Mononuclear cell (primary cell): ENCODE results near the gene NCOA1. TPM values are rescaled to one million over a fixed set of nuclear protein-coding genes. Genes with fewer than 3 reads are reported as not detected.
"Not testable (repeated sequence)": the region's sequence is repeated elsewhere in the genome, so short reads cannot be mapped to it uniquely, and the experiment has no call there.

Source experiments
- H3K27me3 ChIP-seq: 2 replicates; pipeline ENCODE4 v1.6.0; 2011; ENCODE audit warnings: low read length, control low read depth; ENCODE audit not compliant: insufficient read depth
- H3K4me1 ChIP-seq: 2 replicates; pipeline ENCODE4 v1.5.1; 2011; ENCODE audit warnings: mild to moderate bottlenecking, low read length, control low read depth; ENCODE audit not compliant: insufficient read depth
- H3K4me3 ChIP-seq: 2 replicates; pipeline ENCODE4 v1.5.1; 2011; ENCODE audit warnings: mild to moderate bottlenecking, low read length, moderate library complexity
- H3K9me3 ChIP-seq: 2 replicates; pipeline ENCODE4 v1.5.1; 2011; ENCODE audit warnings: low read depth, mild to moderate bottlenecking, control low read depth, low read length
- total RNA-seq: library from RNA; depleted of rRNA; stranded (reverse); fragments of >200 nt; gene quantifications from one replicate; pipeline ENCODE4 v1.2.3, GENCODE V29; 2012

The NCOA1 gene
- total RNA-seq, 1 donor: 53.2 TPM

GRCh38 chr2:24800487-24800886 is 309.4 kb downstream of the NCOA1 start:
- H3K27me3 ChIP-seq, H3K4me1 ChIP-seq, H3K9me3 ChIP-seq, H3K4me3 ChIP-seq: not testable (repeated sequence)

- not testable (repeated sequence) for H3K4me3 ChIP-seq, H3K27me3 ChIP-seq, H3K9me3 ChIP-seq, H3K4me1 ChIP-seq
These were observed 315.0 kb downstream of the NCOA1 start for GRCh38 chr2:24805811-24806660.

GRCh38 chr2:24806661-24807036 is 315.6 kb downstream of the NCOA1 start:
- Histone ChIP-seq H3K4me1 (no peaks in the 10 kb centered on the region), H3K4me3 (no peak overlapping the region), H3K9me3 (no peaks in the 10 kb centered on the region)

GRCh38 chr2:24809316-24810007 is 318.4 kb downstream of the NCOA1 start:
- no peaks in the 10 kb centered on the region for H3K27me3 ChIP-seq
- H3K9me3 ChIP-seq: no peaks in the 10 kb centered on the region
- H3K4me3 ChIP-seq: no peak overlapping the region
- no peaks in the 10 kb centered on the region for H3K4me1 ChIP-seq

More at GRCh38 chr2:24806661-24807036, 315.6 kb downstream of the NCOA1 start:
- no peaks in the 10 kb centered on the region for H3K27me3 ChIP-seq

- Histone ChIP-seq H3K9me3 (no peaks in the 10 kb centered on the region), H3K27me3 (no peaks in the 10 kb centered on the region), H3K4me1 (peaks cover 4% of the 10 kb centered on the region), H3K4me3 (no peak overlapping the region)
These were observed 322.7 kb downstream of the NCOA1 start for GRCh38 chr2:24813691-24814137.

GRCh38 chr2:24814516-24814915 is 323.5 kb downstream of the NCOA1 start:
- no peaks in the 10 kb centered on the region for H3K9me3 ChIP-seq
- no peaks in the 10 kb centered on the region for H3K27me3 ChIP-seq
- H3K4me1 ChIP-seq: peaks cover 6% of the 10 kb centered on the region
- no peak overlapping the region for H3K4me3 ChIP-seq

GRCh38 chr2:24815171-24815570 is 324.1 kb downstream of the NCOA1 start:
- no peaks in the 10 kb centered on the region for H3K27me3 ChIP-seq
- H3K4me3 ChIP-seq: no peak overlapping the region
- no peaks in the 10 kb centered on the region for H3K9me3 ChIP-seq
- peaks cover 6% of the 10 kb centered on the region for H3K4me1 ChIP-seq

- H3K27me3 ChIP-seq: no peaks in the 10 kb centered on the region
- H3K4me1 ChIP-seq: peaks cover 6% of the 10 kb centered on the region
- H3K4me3 ChIP-seq: no peak overlapping the region
- H3K9me3 ChIP-seq: no peaks in the 10 kb centered on the region
These were observed 325.4 kb downstream of the NCOA1 start for GRCh38 chr2:24816404-24816803.

GRCh38 chr2:24816884-24817283 is 325.8 kb downstream of the NCOA1 start:
- H3K27me3 ChIP-seq: no peaks in the 10 kb centered on the region
- H3K4me3 ChIP-seq: no peak overlapping the region
- H3K9me3 ChIP-seq: no peaks in the 10 kb centered on the region
- peaks cover 6% of the 10 kb centered on the region for H3K4me1 ChIP-seq

- no peak overlapping the region for H3K4me3 ChIP-seq
- H3K4me1 ChIP-seq: peaks cover 6% of the 10 kb centered on the region
- no peaks in the 10 kb centered on the region for H3K27me3 ChIP-seq
- H3K9me3 ChIP-seq: no peaks in the 10 kb centered on the region
These were observed 327.7 kb downstream of the NCOA1 start for GRCh38 chr2:24818721-24819167.

GRCh38 chr2:24819442-24820174 is 328.6 kb downstream of the NCOA1 start:
- Histone ChIP-seq H3K4me1 (peaks cover 6% of the 10 kb centered on the region), H3K27me3 (no peaks in the 10 kb centered on the region), H3K4me3 (no peak overlapping the region), H3K9me3 (no peaks in the 10 kb centered on the region)

GRCh38 chr2:24820175-24820513 is 329.1 kb downstream of the NCOA1 start:
- Histone ChIP-seq H3K4me3 (no peak overlapping the region), H3K4me1 (peaks cover 6% of the 10 kb centered on the region), H3K9me3 (no peaks in the 10 kb centered on the region), H3K27me3 (no peaks in the 10 kb centered on the region)
